SIG-M5 (cell line): Measurements from ENCODE around the gene DENND1C.

Source experiments
- DNase-seq: peaks from one replicate; lab custom pipeline; 2025; lab: John Stamatoyannopoulos, UW

DENND1C gene

GRCh38 chr19:6481541-6482342, at the start of gene DENND1C:
Gene DENND1C (minus strand): TSS chr19:6481787. CDS start chr19:6481695, 92 bp downstream.
- no peak for DNase-seq

GRCh38 chr19:6530386-6531162, 49.0 kb upstream of the DENND1C start, which contains the start of gene TNFSF9:
Gene TNFSF9 (plus strand): TSS chr19:6531026. CDS start chr19:6531037, 11 bp downstream.
- DNase-seq, result no peak

GRCh38 chr19:6529937-6530385, 48.4 kb upstream of the DENND1C start:
- DNase-seq, result no peak

GRCh38 chr19:6529351-6529750, 47.8 kb upstream of the DENND1C start:
- DNase-seq, result no peak

GRCh38 chr19:6528544-6529121, 47.0 kb upstream of the DENND1C start:
- no peak for DNase-seq

GRCh38 chr19:6527893-6528543, 46.4 kb upstream of the DENND1C start:
- DNase-seq, result no peak

GRCh38 chr19:6524311-6524710, 42.7 kb upstream of the DENND1C start:
- DNase-seq, result no peak

- no peak for DNase-seq
Measured at GRCh38 chr19:6522712-6523111, 41.1 kb upstream of the DENND1C start.

GRCh38 chr19:6521718-6522646, 40.4 kb upstream of the DENND1C start:
- peak; percentile 86 for DNase-seq

- no peak for DNase-seq
Measured at GRCh38 chr19:6519289-6519688, 37.7 kb upstream of the DENND1C start.

GRCh38 chr19:6518145-6518911, 36.7 kb upstream of the DENND1C start:
- DNase-seq, result no peak

GRCh38 chr19:6516659-6517291, 35.2 kb upstream of the DENND1C start:
- peak; percentile 41 for DNase-seq

- peak; percentile 79 for DNase-seq
Measured at GRCh38 chr19:6516018-6516658, 34.6 kb upstream of the DENND1C start.

- no peak for DNase-seq
Measured at GRCh38 chr19:6514926-6515544, 33.4 kb upstream of the DENND1C start.

GRCh38 chr19:6514089-6514488, 32.5 kb upstream of the DENND1C start:
- DNase-seq, result no peak

GRCh38 chr19:6510618-6511017, 29.0 kb upstream of the DENND1C start:
- no peak for DNase-seq

GRCh38 chr19:6509118-6509971, 27.8 kb upstream of the DENND1C start:
- no peak for DNase-seq
